ENCODE measurements around the gene C3orf22. TPM values are rescaled to one million over a fixed set of nuclear protein-coding genes. Genes with fewer than 3 reads are reported as not detected.

The C3orf22 gene
- polyA plus RNA-seq, 1 donor from 2014 or later = not detected

DNA sequence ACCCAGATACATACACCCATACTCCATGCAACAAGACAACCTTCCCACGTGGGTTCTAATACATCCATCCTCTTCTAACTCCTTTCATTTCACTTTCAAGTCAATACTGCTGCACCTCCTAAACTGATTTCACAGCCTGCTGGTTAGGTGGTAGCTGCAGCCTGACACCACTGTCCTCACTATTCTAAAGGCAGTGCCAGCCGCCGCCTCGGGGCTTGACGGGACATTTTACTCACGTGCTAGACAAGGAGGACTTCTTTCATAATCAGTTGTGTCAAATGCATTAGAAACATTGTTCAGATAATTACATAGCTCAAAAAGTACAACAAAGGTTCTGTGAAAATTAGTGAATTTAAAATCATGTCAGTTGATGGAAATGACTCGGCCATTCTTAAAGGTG is 47.4 kb downstream of the C3orf22 start:
- no peak overlapping the region for H3K4me2 ChIP-seq (ENCODE audit: low read length)
- H3K27me3 ChIP-seq (ENCODE audit: insufficient read depth, low read depth, low read length) = no peaks in the 10 kb centered on the region
- no peak overlapping the region for H2AFZ ChIP-seq (ENCODE audit: low read depth, low read length)
- H3K9ac ChIP-seq (ENCODE audit: low read length) = no peak overlapping the region
- H3K79me2 ChIP-seq (replicated peaks; ENCODE audit: insufficient read depth, low read length) = no peaks in the 10 kb centered on the region
- H3K36me3 ChIP-seq (ENCODE audit: insufficient read depth, low read length) = no peaks in the 10 kb centered on the region
- H3K9me3 ChIP-seq (ENCODE audit: low read length) = no peaks in the 10 kb centered on the region
- no peaks in the 10 kb centered on the region for H3K9me2 ChIP-seq (ENCODE audit: insufficient read depth, low read length)
- no peaks in the 10 kb centered on the region for H3F3A ChIP-seq (ENCODE audit: insufficient read depth, low read length, poor library complexity, severe bottlenecking)
- no peak overlapping the region for H3K4me3 ChIP-seq (ENCODE audit: low read length)
- no peaks in the 10 kb centered on the region for H4K20me1 ChIP-seq (ENCODE audit: insufficient read depth)
- TF ChIP-seq, protein P1, sequence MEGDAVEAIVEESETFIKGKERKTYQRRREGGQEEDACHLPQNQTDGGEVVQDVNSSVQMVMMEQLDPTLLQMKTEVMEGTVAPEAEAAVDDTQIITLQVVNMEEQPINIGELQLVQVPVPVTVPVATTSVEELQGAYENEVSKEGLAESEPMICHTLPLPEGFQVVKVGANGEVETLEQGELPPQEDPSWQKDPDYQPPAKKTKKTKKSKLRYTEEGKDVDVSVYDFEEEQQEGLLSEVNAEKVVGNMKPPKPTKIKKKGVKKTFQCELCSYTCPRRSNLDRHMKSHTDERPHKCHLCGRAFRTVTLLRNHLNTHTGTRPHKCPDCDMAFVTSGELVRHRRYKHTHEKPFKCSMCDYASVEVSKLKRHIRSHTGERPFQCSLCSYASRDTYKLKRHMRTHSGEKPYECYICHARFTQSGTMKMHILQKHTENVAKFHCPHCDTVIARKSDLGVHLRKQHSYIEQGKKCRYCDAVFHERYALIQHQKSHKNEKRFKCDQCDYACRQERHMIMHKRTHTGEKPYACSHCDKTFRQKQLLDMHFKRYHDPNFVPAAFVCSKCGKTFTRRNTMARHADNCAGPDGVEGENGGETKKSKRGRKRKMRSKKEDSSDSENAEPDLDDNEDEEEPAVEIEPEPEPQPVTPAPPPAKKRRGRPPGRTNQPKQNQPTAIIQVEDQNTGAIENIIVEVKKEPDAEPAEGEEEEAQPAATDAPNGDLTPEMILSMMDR (IDR thresholded peaks at IDR 0.05; ENCODE audit: poor library complexity, severe bottlenecking) = no peak
- TF ChIP-seq RAD21 (conservative IDR thresholded peaks at IDR 0.05) = no peak
- TF ChIP-seq TAF1 (IDR thresholded peaks at IDR 0.05; ENCODE audit: low read depth) = no peak
- no peak for TF ChIP-seq EZH2 (IDR thresholded peaks at IDR 0.05; ENCODE audit: borderline replicate concordance, insufficient read depth, low read length, poor library complexity, severe bottlenecking)
- TF ChIP-seq, protein P2, sequence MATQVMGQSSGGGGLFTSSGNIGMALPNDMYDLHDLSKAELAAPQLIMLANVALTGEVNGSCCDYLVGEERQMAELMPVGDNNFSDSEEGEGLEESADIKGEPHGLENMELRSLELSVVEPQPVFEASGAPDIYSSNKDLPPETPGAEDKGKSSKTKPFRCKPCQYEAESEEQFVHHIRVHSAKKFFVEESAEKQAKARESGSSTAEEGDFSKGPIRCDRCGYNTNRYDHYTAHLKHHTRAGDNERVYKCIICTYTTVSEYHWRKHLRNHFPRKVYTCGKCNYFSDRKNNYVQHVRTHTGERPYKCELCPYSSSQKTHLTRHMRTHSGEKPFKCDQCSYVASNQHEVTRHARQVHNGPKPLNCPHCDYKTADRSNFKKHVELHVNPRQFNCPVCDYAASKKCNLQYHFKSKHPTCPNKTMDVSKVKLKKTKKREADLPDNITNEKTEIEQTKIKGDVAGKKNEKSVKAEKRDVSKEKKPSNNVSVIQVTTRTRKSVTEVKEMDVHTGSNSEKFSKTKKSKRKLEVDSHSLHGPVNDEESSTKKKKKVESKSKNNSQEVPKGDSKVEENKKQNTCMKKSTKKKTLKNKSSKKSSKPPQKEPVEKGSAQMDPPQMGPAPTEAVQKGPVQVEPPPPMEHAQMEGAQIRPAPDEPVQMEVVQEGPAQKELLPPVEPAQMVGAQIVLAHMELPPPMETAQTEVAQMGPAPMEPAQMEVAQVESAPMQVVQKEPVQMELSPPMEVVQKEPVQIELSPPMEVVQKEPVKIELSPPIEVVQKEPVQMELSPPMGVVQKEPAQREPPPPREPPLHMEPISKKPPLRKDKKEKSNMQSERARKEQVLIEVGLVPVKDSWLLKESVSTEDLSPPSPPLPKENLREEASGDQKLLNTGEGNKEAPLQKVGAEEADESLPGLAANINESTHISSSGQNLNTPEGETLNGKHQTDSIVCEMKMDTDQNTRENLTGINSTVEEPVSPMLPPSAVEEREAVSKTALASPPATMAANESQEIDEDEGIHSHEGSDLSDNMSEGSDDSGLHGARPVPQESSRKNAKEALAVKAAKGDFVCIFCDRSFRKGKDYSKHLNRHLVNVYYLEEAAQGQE (IDR thresholded peaks at IDR 0.05; ENCODE audit: borderline replicate concordance) = no peak
- no peak for TF ChIP-seq POLR2AphosphoS5 (IDR thresholded peaks at IDR 0.05)
- no peak for TF ChIP-seq SMC3 (conservative IDR thresholded peaks at IDR 0.05; ENCODE audit: poor library complexity)
- no peak overlapping the region for H3K27ac ChIP-seq (ENCODE audit: low read length)

DNA sequence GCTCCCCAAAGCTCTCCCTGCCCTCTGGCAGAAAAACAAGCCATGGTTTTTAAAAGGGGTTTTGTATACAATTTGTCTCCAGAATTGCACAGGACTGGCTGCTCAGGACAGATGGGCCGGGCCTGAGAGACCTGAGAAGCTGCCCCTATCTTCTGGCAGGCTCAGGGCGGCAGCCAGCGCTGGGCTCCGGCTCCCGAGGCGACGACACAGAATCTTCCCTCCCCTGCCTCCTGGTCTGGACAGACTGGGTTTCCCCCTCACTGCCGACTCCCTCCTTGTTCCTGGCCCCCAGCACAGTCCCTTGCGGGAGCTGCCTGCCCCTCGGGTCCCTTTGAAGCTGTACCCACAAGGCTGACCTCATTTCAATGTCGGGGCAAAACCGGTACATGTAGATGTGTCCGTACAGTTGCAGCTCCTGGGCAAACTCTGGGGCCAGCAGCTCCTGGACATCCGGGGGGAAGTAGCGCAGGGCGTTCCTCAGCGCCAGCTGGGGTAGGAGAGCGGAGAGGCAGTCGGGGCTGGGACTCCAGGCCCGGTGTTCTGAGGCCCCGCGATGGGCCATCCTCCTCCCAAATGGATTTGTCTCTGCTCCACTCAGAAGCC is 48.3 kb downstream of the C3orf22 start:
- H3F3A ChIP-seq (ENCODE audit: insufficient read depth, low read length, poor library complexity, severe bottlenecking) = no peaks in the 10 kb centered on the region
- no peak overlapping the region for H3K27ac ChIP-seq (ENCODE audit: low read length)
- no peak overlapping the region for H2AFZ ChIP-seq (ENCODE audit: low read depth, low read length)
- H3K4me3 ChIP-seq (ENCODE audit: low read length) = no peak overlapping the region
- no peaks in the 10 kb centered on the region for H3K9me2 ChIP-seq (ENCODE audit: insufficient read depth, low read length)
- H3K79me2 ChIP-seq (replicated peaks; ENCODE audit: insufficient read depth, low read length) = no peaks in the 10 kb centered on the region
- no peak overlapping the region for H3K9ac ChIP-seq (ENCODE audit: low read length)
- H3K9me3 ChIP-seq (ENCODE audit: low read length) = no peaks in the 10 kb centered on the region
- H4K20me1 ChIP-seq (ENCODE audit: insufficient read depth) = no peaks in the 10 kb centered on the region
- TF ChIP-seq SMC3 (conservative IDR thresholded peaks at IDR 0.05; ENCODE audit: poor library complexity) (no peak), TAF1 (IDR thresholded peaks at IDR 0.05; ENCODE audit: low read depth) (no peak), POLR2AphosphoS5 (IDR thresholded peaks at IDR 0.05) (no peak), EP300 (conservative IDR thresholded peaks at IDR 0.05; ENCODE audit: poor library complexity, severe bottlenecking) (no peak), RAD21 (conservative IDR thresholded peaks at IDR 0.05) (no peak), EZH2 (IDR thresholded peaks at IDR 0.05; ENCODE audit: borderline replicate concordance, insufficient read depth, low read length, poor library complexity, severe bottlenecking) (no peak), MXI1 (conservative IDR thresholded peaks at IDR 0.05; ENCODE audit: poor library complexity, severe bottlenecking) (no peak)
- TF ChIP-seq, protein P2 (IDR thresholded peaks at IDR 0.05; ENCODE audit: borderline replicate concordance) = no peak
- TF ChIP-seq, protein P1 (IDR thresholded peaks at IDR 0.05; ENCODE audit: poor library complexity, severe bottlenecking) = no peak
- no peaks in the 10 kb centered on the region for H3K36me3 ChIP-seq (ENCODE audit: insufficient read depth, low read length)
- H3K4me2 ChIP-seq (ENCODE audit: low read length) = no peak overlapping the region
- no peaks in the 10 kb centered on the region for H3K27me3 ChIP-seq (ENCODE audit: insufficient read depth, low read depth, low read length)

Measured in neural cell (in vitro differentiated cells).